ENCODE measurements around the gene SCYGR1.
A peak's percentile ranks its signal among the peaks of the same experiment; 100 is the strongest.
"Not testable (repeated sequence)": the region's sequence is repeated elsewhere in the genome, so short reads cannot be mapped to it uniquely, and the experiment has no call there.

The SCYGR1 gene

GRCh38 chr2:227368574-227368973 lies 19.2 kb downstream of the SCYGR1 start:
- no peak for DNase-seq

- no peak for DNase-seq
Measured at GRCh38 chr2:227367427-227367795, 20.3 kb downstream of the SCYGR1 start.

GRCh38 chr2:227366769-227367426 lies 20.9 kb downstream of the SCYGR1 start:
- DNase-seq = no peak

- DNase-seq = no peak
Measured at GRCh38 chr2:227365833-227366232, 21.9 kb downstream of the SCYGR1 start.

GRCh38 chr2:227364585-227365263 lies 23.0 kb downstream of the SCYGR1 start:
- not testable (repeated sequence) for DNase-seq

- DNase-seq = no peak
Measured at GRCh38 chr2:227363756-227364155, 24.0 kb downstream of the SCYGR1 start.

GRCh38 chr2:227360351-227360750 lies 27.4 kb downstream of the SCYGR1 start:
- no peak for DNase-seq

GRCh38 chr2:227351639-227352038 lies 36.1 kb downstream of the SCYGR1 start:
- DNase-seq = no peak

- DNase-seq = peak; percentile 5
Measured at GRCh38 chr2:227349989-227350612, 37.6 kb downstream of the SCYGR1 start.

- DNase-seq = no peak
Measured at GRCh38 chr2:227348324-227348723, 39.4 kb downstream of the SCYGR1 start.

GRCh38 chr2:227347117-227347516 lies 40.6 kb downstream of the SCYGR1 start:
- DNase-seq = no peak

GRCh38 chr2:227344231-227344630 lies 43.5 kb downstream of the SCYGR1 start:
- DNase-seq = no peak

GRCh38 chr2:227341553-227341952 lies 46.2 kb downstream of the SCYGR1 start:
- no peak for DNase-seq

GRCh38 chr2:227340106-227340505 lies 47.6 kb downstream of the SCYGR1 start:
- DNase-seq = no peak

- DNase-seq = no peak
Measured at GRCh38 chr2:227339098-227339599, 48.6 kb downstream of the SCYGR1 start.
